ENCODE measurements around the gene ADARB1.
A peak's percentile ranks its signal among the peaks of the same experiment; 100 is the strongest.

The ADARB1 gene

DNA sequence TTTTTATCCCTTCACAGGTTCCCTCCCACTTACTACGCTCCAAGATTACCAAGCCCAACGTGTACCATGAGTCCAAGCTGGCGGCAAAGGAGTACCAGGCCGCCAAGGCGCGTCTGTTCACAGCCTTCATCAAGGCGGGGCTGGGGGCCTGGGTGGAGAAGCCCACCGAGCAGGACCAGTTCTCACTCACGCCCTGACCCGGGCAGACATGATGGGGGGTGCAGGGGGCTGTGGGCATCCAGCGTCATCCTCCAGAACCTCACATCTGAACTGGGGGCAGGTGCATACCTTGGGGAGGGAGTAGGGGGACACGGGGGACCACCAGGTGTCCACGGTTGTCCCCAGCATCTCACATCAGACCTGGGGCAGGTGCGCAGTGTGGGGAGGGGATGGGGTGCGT, 147.6 kb downstream of the ADARB1 start:
- no peak for DNase-seq (ENCODE audit: low spot score)
- in situ Hi-C loops (cut with MboI; ENCODE audit: low sequenced_read_pairs, unreplicated experiment), result no loop called here
- TF ChIP-seq, protein P1, sequence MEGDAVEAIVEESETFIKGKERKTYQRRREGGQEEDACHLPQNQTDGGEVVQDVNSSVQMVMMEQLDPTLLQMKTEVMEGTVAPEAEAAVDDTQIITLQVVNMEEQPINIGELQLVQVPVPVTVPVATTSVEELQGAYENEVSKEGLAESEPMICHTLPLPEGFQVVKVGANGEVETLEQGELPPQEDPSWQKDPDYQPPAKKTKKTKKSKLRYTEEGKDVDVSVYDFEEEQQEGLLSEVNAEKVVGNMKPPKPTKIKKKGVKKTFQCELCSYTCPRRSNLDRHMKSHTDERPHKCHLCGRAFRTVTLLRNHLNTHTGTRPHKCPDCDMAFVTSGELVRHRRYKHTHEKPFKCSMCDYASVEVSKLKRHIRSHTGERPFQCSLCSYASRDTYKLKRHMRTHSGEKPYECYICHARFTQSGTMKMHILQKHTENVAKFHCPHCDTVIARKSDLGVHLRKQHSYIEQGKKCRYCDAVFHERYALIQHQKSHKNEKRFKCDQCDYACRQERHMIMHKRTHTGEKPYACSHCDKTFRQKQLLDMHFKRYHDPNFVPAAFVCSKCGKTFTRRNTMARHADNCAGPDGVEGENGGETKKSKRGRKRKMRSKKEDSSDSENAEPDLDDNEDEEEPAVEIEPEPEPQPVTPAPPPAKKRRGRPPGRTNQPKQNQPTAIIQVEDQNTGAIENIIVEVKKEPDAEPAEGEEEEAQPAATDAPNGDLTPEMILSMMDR (IDR thresholded peaks at IDR 0.05; ENCODE audit: borderline replicate concordance, control extremely low read depth, extremely low read depth, insufficient read depth, missing control alignments), result no peak

DNA sequence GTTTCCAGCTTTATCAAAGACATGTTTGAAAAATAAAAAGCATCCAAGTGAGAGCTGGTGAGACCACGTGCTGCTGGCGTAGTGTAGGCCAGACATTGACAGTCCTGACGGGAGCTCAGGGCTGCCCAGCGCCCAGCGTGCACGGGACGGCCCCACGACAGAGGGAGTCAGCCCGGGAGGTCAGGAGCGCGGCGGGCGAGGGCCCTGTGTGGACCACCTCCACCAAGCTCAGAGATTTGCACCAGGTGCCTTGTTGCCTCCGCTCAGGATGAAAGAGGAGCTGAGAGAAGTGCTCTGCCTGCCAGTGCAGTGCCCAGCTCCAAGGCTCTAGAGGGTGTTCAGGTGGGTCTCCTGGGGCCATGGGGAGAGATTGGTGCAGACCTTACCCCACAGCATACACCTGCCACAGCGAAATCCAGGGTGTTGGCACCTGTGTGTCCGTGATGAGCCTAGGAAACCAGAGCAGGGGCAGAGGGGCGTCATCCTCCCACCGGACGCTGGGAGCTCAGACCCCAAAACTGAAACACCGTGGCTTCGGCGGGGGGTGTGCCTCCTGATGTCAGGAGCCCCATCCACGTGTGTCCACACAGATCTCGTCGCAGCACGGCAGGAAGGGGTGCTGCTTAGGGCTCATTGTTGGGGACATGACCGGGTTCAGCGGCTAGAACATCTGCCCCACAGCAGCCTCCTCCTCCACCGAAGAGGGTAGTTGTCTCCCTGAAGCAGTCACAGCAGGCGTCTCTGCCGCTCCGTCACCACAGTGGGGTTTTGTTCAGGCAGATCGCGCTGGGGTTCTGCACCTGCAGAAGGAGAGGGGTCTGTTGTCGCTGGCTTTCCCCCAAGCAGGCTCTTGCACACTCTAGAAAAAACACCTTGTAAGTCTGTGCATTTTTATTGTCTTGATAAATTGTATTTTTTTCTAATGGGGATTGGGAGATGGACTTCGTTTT, 149.1 kb downstream of the ADARB1 start:
- no peak for DNase-seq (ENCODE audit: low spot score)
- TF ChIP-seq, protein P1 (IDR thresholded peaks at IDR 0.05; ENCODE audit: borderline replicate concordance, control extremely low read depth, extremely low read depth, insufficient read depth, missing control alignments), result no peak
- in situ Hi-C loops (cut with MboI; ENCODE audit: low sequenced_read_pairs, unreplicated experiment), result no loop called here

DNA sequence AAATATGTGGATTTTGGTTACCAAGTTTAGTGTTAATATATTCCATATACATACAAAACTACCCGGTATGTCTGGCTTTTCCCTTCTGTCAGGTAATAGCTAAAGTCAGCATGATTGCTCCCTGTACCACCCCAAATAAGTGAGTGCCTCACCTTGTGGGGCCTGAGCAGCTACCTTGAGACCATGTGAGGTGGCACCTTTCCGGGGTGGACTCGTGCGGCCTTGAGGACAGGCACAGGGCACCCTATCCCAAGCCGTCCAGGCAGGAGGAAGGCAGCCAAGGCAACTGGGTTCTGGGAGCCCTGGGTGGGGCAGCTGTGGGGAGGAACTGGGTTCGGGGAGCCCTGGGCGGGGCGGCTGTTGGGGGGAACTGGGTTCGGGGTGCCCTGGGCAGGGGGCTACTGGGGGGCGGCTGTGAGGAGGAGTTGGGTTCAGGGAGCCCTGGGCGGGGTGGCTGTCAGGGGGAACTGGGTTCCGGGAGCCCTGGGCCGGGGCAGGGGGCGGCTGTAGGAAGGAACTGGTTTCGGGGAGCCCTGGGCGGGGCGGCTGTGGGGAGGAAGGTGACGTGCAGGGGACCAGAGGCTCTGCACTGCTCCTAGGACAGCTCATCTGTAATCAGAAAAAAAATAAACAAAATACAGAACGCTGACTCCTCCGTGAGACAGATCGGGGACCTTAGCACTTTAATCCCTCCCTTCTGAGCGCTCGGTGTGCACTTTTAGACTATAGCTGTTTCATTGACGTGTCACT, 150.0 kb downstream of the ADARB1 start:
- in situ Hi-C loops (cut with MboI; ENCODE audit: low sequenced_read_pairs, unreplicated experiment), result no loop called here

DNA sequence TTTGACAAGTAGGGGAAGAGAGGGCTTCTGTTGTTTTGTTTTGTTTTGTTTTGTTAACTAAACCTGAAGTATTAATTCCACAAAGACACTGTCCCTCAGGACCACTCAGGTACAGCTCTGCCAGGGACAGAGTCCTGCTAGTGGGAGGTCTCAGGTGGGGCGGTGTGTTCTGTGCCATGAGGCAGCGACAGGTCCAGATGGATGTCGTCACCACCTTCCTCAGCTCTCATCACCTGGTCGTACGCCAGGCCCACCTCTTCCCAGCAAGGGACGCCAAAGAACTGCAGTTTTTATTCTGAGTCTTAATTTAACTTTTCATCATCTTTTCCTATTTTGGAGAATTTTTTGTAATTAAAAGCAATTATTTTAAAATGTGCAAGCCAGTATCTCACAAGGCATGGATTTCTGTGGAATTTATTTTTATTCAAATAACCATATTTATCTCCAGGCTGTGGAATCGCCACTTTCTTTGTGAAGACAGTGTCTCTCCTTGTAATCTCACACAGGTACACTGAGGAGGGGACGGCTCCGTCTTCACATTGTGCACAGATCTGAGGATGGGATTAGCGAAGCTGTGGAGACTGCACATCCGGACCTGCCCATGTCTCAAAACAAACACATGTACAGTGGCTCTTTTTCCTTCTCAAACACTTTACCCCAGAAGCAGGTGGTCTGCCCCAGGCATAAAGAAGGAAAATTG, 150.8 kb downstream of the ADARB1 start:
- in situ Hi-C loops (cut with MboI; ENCODE audit: low sequenced_read_pairs, unreplicated experiment), result no loop called here
- TF ChIP-seq, protein P1 (IDR thresholded peaks at IDR 0.05; ENCODE audit: borderline replicate concordance, control extremely low read depth, extremely low read depth, insufficient read depth, missing control alignments), result no peak
- no peak for DNase-seq (ENCODE audit: low spot score)

More for the DNA sequence above, 150.0 kb downstream of the ADARB1 start:
- TF ChIP-seq, protein P1 (IDR thresholded peaks at IDR 0.05; ENCODE audit: borderline replicate concordance, control extremely low read depth, extremely low read depth, insufficient read depth, missing control alignments), result no peak
- peak; percentile 47 for DNase-seq (ENCODE audit: low spot score)

DNA sequence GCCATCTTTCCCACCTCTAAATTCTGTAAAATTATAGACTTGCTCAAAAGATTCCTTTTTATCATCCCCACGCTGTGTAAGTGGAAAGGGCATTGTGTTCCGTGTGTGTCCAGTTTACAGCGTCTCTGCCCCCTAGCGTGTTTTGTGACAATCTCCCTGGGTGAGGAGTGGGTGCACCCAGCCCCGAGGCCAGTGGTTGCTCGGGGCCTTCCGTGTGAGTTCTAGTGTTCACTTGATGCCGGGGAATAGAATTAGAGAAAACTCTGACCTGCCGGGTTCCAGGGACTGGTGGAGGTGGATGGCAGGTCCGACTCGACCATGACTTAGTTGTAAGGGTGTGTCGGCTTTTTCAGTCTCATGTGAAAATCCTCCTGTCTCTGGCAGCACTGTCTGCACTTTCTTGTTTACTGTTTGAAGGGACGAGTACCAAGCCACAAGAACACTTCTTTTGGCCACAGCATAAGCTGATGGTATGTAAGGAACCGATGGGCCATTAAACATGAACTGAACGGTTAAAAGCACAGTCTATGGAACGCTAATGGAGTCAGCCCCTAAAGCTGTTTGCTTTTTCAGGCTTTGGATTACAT, 151.5 kb downstream of the ADARB1 start:
- TF ChIP-seq, protein P1 (IDR thresholded peaks at IDR 0.05; ENCODE audit: borderline replicate concordance, control extremely low read depth, extremely low read depth, insufficient read depth, missing control alignments), result no peak
- in situ Hi-C loops (cut with MboI; ENCODE audit: low sequenced_read_pairs, unreplicated experiment), result no loop called here
- no peak for DNase-seq (ENCODE audit: low spot score)
